ENCODE measurements around the gene SLC35A3. TPM values are rescaled to one million over a fixed set of nuclear protein-coding genes. Genes with fewer than 3 reads are reported as not detected.

Gene SLC35A3
- total and polyA plus RNA-seq, 2 of the 4 experiments (the other 2 are of a cell fraction), result 9.6 to 13.6 TPM

- Histone ChIP-seq H3K23ac (ENCODE audit: low read depth, low read length) (no peak overlapping the region), H3K18ac (ENCODE audit: low read depth, low read length) (no peak overlapping the region), H3K4ac (ENCODE audit: low read depth, low read length) (no peak overlapping the region), H3K4me2 (ENCODE audit: low read depth, low read length) (no peak overlapping the region), H4K8ac (ENCODE audit: low read depth in 2 of 2, low read length in 2 of 2) (no peak overlapping the region), H3K27me3 (ENCODE audit: control insufficient read depth, insufficient read depth, low read length) (no peaks in the 10 kb centered on the region), H4K91ac (ENCODE audit: insufficient read depth, low read depth, low read length) (no peak overlapping the region), H2AK5ac (ENCODE audit: low read depth, low read length) (no peak overlapping the region), H2BK20ac (ENCODE audit: low read depth, low read length) (no peak overlapping the region), H3K56ac (ENCODE audit: extremely low read depth, insufficient read depth, low read length) (no peak overlapping the region), H3K14ac (replicated peaks; ENCODE audit: low read depth, low read length) (no peak overlapping the region), H2BK5ac (ENCODE audit: low read depth, low read length, poor library complexity, severe bottlenecking) (no peak overlapping the region), H2AK9ac (replicated peaks; ENCODE audit: low read depth, low read length, poor library complexity) (no peak overlapping the region), H3K4me1 (ENCODE audit: control insufficient read depth, insufficient read depth, low read length) (no peaks in the 10 kb centered on the region), H4K5ac (ENCODE audit: low read depth, low read length) (no peak overlapping the region), H2BK120ac (ENCODE audit: low read depth, low read length) (no peak overlapping the region), H3K4me3 (ENCODE audit: insufficient read depth, low read depth, low read length) (no peak overlapping the region), H3K9me3 (ENCODE audit: control insufficient read depth, insufficient read depth, low read length) (no peaks in the 10 kb centered on the region), H3K79me1 (ENCODE audit: low read depth in 1 of 2, low read length in 2 of 2) (no peaks in the 10 kb centered on the region), H4K20me1 (ENCODE audit: insufficient read depth, low read length) (no peaks in the 10 kb centered on the region), H2BK15ac (ENCODE audit: low read depth, low read length) (no peak overlapping the region), H3K27ac (ENCODE audit: insufficient read depth, low read length) (no peak overlapping the region), H3K36me3 (ENCODE audit: control insufficient read depth, insufficient read depth, low read length) (0 out of 2 replicates have a peak, but pooled peaks cover 2% of the 10 kb centered on the region), H2AFZ (replicated peaks; ENCODE audit: low read length, poor library complexity) (no peak overlapping the region), H3K9ac (ENCODE audit: low read depth, low read length) (no peak overlapping the region), H3K9me1 (ENCODE audit: insufficient read depth, low read length) (no peaks in the 10 kb centered on the region)
- intact Hi-C loops (cut with micrococcal nuclease), result no loop called here
- ATAC-seq (ENCODE audit: low read depth) (no peak), DNase-seq (no peak)
- 100% methylated on average over 1 of the region's 1 CpG; no CpG with 5 or more reads in 1 of the 2 experiments for WGBS, 2 experiments (ENCODE audit: extremely low coverage in 2 of 2, insufficient read length in 1 of 2)
- CTCF ChIA-PET, result no interaction called here
- TF ChIP-seq RAD21 (IDR thresholded peaks at IDR 0.05; ENCODE audit: low read length), result no peak
- TF ChIP-seq RCOR1 (IDR thresholded peaks at IDR 0.05; ENCODE audit: insufficient replicate concordance, low read length), result no peak
- no peak for TF ChIP-seq BHLHE40 (IDR thresholded peaks at IDR 0.05; ENCODE audit: low read depth, low read length)
- TF ChIP-seq NFE2L2 (IDR thresholded peaks at IDR 0.05; ENCODE audit: low read depth, low read length), result no peak
- TF ChIP-seq, protein P1, sequence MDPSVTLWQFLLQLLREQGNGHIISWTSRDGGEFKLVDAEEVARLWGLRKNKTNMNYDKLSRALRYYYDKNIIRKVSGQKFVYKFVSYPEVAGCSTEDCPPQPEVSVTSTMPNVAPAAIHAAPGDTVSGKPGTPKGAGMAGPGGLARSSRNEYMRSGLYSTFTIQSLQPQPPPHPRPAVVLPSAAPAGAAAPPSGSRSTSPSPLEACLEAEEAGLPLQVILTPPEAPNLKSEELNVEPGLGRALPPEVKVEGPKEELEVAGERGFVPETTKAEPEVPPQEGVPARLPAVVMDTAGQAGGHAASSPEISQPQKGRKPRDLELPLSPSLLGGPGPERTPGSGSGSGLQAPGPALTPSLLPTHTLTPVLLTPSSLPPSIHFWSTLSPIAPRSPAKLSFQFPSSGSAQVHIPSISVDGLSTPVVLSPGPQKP (IDR thresholded peaks at IDR 0.05; ENCODE audit: borderline replicate concordance, low read depth, low read length), result no peak
- no TSS peak for BruUV-seq (replicated peaks)
- POLR2A ChIA-PET (ENCODE audit: unreplicated experiment), result no interaction called here
- in situ Hi-C loops (cut with MboI; ENCODE audit: low sequenced_read_pairs), result no loop called here
- dilution Hi-C loops (cut with HindIII; ENCODE audit: low sequenced_read_pairs, unreplicated experiment), result no loop called here
Measured at GRCh38 chr1:100019220-100019619, 49.4 kb downstream of the SLC35A3 start.
